Suppressor macrophage treated with lipopolysaccharide for 4 hours (primary cell): ENCODE results near the gene GSG1L2.

Experiments used
- DNase-seq: peaks from one replicate; pipeline ENCODE4 v3.0.0-alpha.2; 2020

Gene GSG1L2

GRCh38 chr17:9824797-9825338, 3.0 kb upstream of the GSG1L2 start:
- no peak for DNase-seq

GRCh38 chr17:9824094-9824493, 2.2 kb upstream of the GSG1L2 start:
- DNase-seq: no peak

- no peak for DNase-seq
These were observed 1.4 kb downstream of the GSG1L2 start for GRCh38 chr17:9820448-9820847.

GRCh38 chr17:9818760-9819159, 3.1 kb downstream of the GSG1L2 start:
- no peak for DNase-seq

GRCh38 chr17:9817086-9817485, 4.8 kb downstream of the GSG1L2 start:
- no peak for DNase-seq

- no peak for DNase-seq
These were observed 5.4 kb downstream of the GSG1L2 start for GRCh38 chr17:9816472-9816871.

GRCh38 chr17:9814337-9814945, 7.4 kb downstream of the GSG1L2 start:
- DNase-seq: no peak

GRCh38 chr17:9813166-9813565, 8.7 kb downstream of the GSG1L2 start:
- no peak for DNase-seq

- DNase-seq: no peak
These were observed 10.3 kb downstream of the GSG1L2 start for GRCh38 chr17:9811537-9811936.

- no peak for DNase-seq
These were observed 10.8 kb downstream of the GSG1L2 start for GRCh38 chr17:9811086-9811485.

- DNase-seq: no peak
These were observed 11.6 kb downstream of the GSG1L2 start for GRCh38 chr17:9810100-9810949.

- no peak for DNase-seq
These were observed 12.5 kb downstream of the GSG1L2 start for GRCh38 chr17:9809409-9809808.

GRCh38 chr17:9806699-9807098, 15.2 kb downstream of the GSG1L2 start:
- no peak for DNase-seq

GRCh38 chr17:9805769-9806168, 16.1 kb downstream of the GSG1L2 start:
- DNase-seq: no peak

- DNase-seq: no peak
These were observed 19.2 kb downstream of the GSG1L2 start for GRCh38 chr17:9802697-9803096.

- no peak for DNase-seq
These were observed 19.6 kb downstream of the GSG1L2 start for GRCh38 chr17:9802294-9802693.

GRCh38 chr17:9801505-9801904, 20.4 kb downstream of the GSG1L2 start:
- DNase-seq: no peak

GRCh38 chr17:9798724-9799123, 23.2 kb downstream of the GSG1L2 start:
- DNase-seq: no peak

- DNase-seq: no peak
These were observed 23.9 kb downstream of the GSG1L2 start for GRCh38 chr17:9798008-9798407.

GRCh38 chr17:9792181-9792840, 29.6 kb downstream of the GSG1L2 start:
- no peak for DNase-seq

- no peak for DNase-seq
These were observed 30.7 kb downstream of the GSG1L2 start, which contains the start of gene DHRS7C for GRCh38 chr17:9790889-9791876. Gene DHRS7C (minus strand): TSS chr17:9791592. CDS start chr17:9791284, 308 bp downstream.

GRCh38 chr17:9790316-9790715, 31.6 kb downstream of the GSG1L2 start:
- no peak for DNase-seq
